ENCODE results near the gene FGF3. TPM values are rescaled to one million over a fixed set of nuclear protein-coding genes. Genes with fewer than 3 reads are reported as not detected.

The FGF3 gene
- total and polyA plus RNA-seq, 10 of the 15 experiments (the other 5 are each of a cell fraction or from before 2014, with no cell fraction given) = not detected

GRCh38 chr11:69834251-69834650 lies 15.0 kb upstream of the FGF3 start:
- Histone ChIP-seq H3K27me3 (replicated peaks in 1 of 2; ENCODE audit: control insufficient read depth in 2 of 2, insufficient read depth in 2 of 2, low read length in 1 of 2) (peaks cover 0 to 3% of the 10 kb centered on the region in 2 experiments; a peak in 3 of 4 replicates), H4K20me1 (ENCODE audit: control insufficient read depth, insufficient read depth) (no peaks in the 10 kb centered on the region), H3K4me2 (ENCODE audit: control insufficient read depth, insufficient read depth) (no peak overlapping the region), H3K79me2 (ENCODE audit: control insufficient read depth, insufficient read depth, low read length) (no peaks in the 10 kb centered on the region), H3K4me3 (no peak overlapping the region), H3K9me3 (replicated peaks; ENCODE audit: control insufficient read depth, insufficient read depth, low read length) (no peaks in the 10 kb centered on the region), H3K27ac (ENCODE audit: control insufficient read depth, insufficient read depth) (no peak overlapping the region), H3K9ac (ENCODE audit: control insufficient read depth, insufficient read depth, low read length) (no peak overlapping the region), H2AFZ (ENCODE audit: control insufficient read depth, low read depth, low read length) (no peak overlapping the region), H3K36me3 (ENCODE audit: control insufficient read depth in 2 of 2, insufficient read depth in 2 of 2, low read length in 1 of 2) (no peaks in the 10 kb centered on the region), H3K4me1 (ENCODE audit: control insufficient read depth, insufficient read depth, low read length) (no peaks in the 10 kb centered on the region)
- CTCF ChIA-PET = no interaction called here
- ATAC-seq (no peak), FAIRE-seq (no peak), DNase-seq (ENCODE audit: low read depth, low spot score) (no peak)
- no TSS peak for BruUV-seq (replicated peaks)
- POLR2A ChIA-PET = no interaction called here
- 67% methylated on average over 12 of the region's 12 CpGs for WGBS (ENCODE audit: insufficient coverage, insufficient replicate concordance, low lambda C conversion rate, missing lambda C conversion rate)
- in situ Hi-C loops (cut with MboI) (no loop called here), intact Hi-C loops (cut with micrococcal nuclease; ENCODE audit: unreplicated experiment) (no loop called here)
- no peak for TF ChIP-seq DPF2 (IDR thresholded peaks at IDR 0.05)
- TF ChIP-seq, protein P1, sequence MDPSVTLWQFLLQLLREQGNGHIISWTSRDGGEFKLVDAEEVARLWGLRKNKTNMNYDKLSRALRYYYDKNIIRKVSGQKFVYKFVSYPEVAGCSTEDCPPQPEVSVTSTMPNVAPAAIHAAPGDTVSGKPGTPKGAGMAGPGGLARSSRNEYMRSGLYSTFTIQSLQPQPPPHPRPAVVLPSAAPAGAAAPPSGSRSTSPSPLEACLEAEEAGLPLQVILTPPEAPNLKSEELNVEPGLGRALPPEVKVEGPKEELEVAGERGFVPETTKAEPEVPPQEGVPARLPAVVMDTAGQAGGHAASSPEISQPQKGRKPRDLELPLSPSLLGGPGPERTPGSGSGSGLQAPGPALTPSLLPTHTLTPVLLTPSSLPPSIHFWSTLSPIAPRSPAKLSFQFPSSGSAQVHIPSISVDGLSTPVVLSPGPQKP (IDR thresholded peaks at IDR 0.05; ENCODE audit: low read depth, low read length) = no peak
- no peak for TF ChIP-seq HDAC2 (IDR thresholded peaks at IDR 0.05)
- no peak for TF ChIP-seq HDGF (IDR thresholded peaks at IDR 0.05)
- TF ChIP-seq EP300 (IDR thresholded peaks at IDR 0.05; ENCODE audit: borderline replicate concordance in 1 of 2, control insufficient read depth in 1 of 2, low read depth in 2 of 2, low read length in 2 of 2) = no peak
- no peak for TF ChIP-seq IRF4 (IDR thresholded peaks at IDR 0.05; ENCODE audit: low read depth, low read length)
- no peak for TF ChIP-seq RELA (IDR thresholded peaks at IDR 0.05; ENCODE audit: borderline replicate concordance, partially characterized antibody)
- no peak for TF ChIP-seq HCFC1 (IDR thresholded peaks at IDR 0.05; ENCODE audit: low read length)
- TF ChIP-seq, protein P2, sequence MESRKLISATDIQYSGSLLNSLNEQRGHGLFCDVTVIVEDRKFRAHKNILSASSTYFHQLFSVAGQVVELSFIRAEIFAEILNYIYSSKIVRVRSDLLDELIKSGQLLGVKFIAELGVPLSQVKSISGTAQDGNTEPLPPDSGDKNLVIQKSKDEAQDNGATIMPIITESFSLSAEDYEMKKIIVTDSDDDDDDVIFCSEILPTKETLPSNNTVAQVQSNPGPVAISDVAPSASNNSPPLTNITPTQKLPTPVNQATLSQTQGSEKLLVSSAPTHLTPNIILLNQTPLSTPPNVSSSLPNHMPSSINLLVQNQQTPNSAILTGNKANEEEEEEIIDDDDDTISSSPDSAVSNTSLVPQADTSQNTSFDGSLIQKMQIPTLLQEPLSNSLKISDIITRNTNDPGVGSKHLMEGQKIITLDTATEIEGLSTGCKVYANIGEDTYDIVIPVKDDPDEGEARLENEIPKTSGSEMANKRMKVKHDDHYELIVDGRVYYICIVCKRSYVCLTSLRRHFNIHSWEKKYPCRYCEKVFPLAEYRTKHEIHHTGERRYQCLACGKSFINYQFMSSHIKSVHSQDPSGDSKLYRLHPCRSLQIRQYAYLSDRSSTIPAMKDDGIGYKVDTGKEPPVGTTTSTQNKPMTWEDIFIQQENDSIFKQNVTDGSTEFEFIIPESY (IDR thresholded peaks at IDR 0.05) = no peak
- RAD21 ChIA-PET (ENCODE audit: unreplicated experiment) = no interaction called here
- SMC1A ChIA-PET (ENCODE audit: uncharacterized antibody, unreplicated experiment) = no interaction called here
